ENCODE measurements around the gene VSX1.

VSX1 gene

DNA sequence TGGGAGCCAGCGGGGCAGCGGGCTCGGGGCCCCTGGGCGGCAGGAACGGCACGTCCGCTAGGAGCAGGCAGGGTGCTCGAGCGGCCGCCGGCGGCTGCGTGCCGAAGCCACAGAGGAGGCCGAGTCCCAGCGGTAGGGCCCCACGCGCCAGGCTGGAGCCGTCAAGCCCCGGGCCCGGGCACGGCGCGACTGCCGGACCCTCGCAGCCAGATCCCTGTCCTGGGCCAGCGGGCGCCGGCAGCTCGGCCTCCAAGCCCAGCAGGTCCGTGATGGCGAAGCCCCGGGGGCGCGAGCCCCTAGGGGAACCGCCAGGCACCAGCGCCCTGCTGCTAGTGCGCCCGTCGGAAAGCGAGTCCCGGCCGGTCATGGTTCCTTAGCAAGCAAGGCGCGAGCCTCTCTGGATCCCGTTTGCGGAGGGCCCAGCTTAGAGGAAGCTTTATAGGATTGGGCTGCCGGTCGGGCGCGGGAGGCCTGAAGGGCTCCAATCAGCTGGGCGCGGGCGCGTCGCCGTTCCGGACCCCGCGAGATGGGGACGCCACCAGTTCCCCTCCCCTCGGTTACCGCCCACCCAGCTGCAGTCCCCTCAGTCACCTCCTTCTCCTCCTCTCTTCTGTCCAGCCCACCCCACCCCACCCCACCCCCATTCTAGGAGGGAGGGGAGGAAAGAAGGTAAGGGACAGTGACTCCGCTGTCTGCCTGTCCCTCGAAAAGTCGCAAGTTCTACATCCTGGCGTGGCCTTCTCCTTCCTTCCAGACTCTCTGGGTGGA is at the start of gene VSX1:
Gene VSX1, minus strand, starts transcription at position 412 of the 768 bp plus-strand sequence. Its CDS starts 45 bp downstream, at position 367.
- DNase-seq: no peak

DNA sequence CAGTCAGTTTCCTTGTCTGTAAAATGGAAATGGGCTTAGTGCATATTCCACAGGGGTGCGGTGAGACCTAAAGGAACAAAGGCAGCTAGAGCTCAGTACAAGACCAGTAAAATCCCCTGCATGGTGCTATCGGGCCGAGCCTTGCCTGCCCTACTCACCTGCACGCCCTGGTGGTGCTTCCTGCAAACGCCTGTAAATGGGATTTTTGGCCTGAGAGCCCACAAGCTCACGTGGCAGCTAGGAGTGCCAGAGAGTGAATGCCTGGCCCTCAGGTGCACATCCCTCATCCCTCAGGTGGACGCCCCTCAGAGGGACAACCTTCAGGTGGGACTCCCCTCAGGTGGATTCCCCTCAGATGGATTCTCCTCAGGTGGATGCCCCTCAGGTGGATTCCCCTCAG is 48.0 kb upstream of the VSX1 start:
- no peak for DNase-seq

DNA sequence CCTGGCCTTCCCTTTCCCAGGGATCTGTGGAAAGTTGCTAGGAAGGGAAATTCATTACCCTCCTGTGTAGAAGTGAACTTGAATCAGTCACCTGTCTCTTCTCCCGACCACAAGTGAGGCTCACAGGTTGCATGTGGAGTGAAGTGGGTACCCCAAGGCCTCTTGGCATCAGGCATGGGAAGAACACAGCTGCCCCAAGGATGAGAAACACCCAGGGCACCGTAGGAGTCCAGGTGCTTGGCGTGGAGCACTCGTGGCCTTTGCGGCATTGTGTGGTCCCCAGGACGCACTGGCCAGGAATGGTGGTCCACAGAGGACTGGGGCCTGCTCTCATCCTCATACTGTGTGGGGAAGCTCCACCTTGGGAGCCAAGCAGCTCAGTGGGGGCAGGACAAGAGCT is 47.5 kb upstream of the VSX1 start:
- DNase-seq: no peak

DNA sequence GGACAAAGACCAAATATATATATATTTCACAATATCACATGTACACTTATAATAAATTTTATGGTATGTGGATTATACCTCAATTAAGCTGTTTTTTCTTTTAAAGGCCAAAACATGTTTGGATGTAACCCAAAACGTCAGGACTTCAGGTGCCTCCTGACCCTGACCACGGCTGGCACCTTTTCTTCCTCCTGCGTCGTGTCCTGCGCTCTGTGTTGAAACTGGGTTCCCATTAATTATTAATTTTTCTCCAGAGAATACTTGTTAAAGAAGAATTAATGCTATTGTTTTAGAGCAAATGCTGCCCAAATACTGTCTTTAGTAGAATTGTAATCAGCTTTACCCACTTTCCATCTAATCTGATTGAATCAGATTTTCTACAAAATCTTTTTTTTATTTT is 46.7 kb upstream of the VSX1 start:
- DNase-seq: no peak

DNA sequence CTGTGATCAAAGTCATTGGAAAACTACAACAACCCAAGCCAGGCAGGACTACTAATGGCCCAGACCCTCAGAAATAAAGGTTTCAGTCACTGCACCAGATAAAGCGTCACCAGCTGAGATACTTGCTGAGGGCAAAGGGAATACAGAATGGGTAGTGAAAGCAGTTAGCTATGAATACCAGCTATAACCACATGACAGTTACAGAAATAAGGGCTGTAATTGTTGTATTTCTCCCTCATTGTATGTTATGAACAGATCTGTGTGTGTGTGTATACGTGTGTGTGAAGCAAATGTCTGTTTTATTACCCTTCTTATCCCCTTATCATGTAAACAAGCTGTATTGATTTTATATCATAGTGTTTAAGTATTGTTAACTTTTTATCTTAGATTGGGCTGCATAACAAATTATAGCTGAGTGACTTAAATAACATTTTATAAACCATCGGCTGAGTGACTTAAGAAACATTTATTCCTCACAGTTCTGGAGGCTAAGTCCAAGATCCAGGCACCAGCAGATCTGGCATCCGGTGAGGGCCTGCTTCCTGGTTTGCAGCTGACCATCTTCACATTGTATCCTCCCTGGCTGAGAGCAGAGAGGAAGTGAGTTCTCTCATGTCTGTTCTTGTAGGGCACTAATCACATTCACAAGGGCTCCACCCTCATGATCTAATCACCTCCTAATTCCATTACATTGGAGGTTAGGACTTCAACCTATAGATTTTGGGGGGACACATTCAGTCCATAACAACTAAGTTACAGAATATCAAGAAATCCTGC is 46.0 kb upstream of the VSX1 start:
- no peak for DNase-seq

DNA sequence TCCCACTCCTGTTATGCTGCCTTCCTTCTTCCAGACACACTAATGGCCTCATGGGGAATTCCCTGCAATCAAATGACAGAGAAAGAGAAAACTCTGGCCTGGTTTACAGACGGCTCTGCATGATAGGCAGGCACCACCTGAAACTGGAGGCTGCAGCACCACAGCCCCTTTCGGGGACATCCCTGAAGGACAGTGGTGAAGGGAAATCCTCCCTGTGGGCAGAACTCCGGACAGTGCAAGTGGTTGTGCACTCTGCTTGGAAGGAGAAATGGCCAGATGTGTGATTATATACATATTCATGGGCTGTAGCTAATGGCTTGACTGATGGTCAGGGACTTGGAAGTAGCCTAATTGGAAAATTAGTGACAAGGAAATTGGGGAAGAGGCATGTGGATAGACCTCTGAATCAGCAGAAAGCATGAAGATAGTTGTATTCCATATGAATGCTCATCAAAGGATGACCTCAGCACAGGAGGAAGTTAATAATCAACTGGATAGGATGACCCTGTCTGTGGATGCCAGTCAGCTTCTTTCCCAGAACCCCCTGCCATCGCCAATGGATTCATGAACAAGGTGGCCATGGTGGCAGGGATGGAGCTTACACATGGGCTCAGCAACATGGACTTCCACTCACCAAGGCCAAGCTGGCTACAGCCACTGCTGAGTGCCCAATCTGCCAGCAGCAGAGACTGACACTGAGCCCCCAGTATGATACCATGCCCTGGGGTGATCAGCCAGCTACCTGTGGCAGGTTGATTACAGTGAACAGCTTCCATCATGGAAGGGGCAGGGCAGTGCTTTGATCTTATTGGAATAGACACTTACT is 44.5 kb upstream of the VSX1 start:
- no peak for DNase-seq

DNA sequence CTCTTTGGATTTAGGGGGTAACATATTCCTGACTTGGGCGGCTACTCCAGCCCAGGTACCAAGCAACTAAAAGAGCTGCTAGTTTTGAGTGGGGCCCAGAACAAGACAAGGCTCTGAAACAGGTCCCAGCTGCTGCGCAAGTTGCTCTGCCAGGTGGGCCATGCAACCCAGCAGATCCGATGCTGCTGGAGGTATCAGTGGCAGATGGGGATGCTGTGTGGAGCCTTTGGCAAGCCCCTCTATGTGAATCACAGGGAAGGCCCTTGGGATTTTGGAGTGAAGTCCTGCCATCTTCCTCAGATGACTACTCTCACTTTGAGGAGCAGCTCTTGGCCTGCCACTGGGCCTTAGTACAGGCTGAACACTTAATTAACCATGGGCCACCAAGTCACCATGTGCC is 43.7 kb upstream of the VSX1 start:
- DNase-seq: no peak

DNA sequence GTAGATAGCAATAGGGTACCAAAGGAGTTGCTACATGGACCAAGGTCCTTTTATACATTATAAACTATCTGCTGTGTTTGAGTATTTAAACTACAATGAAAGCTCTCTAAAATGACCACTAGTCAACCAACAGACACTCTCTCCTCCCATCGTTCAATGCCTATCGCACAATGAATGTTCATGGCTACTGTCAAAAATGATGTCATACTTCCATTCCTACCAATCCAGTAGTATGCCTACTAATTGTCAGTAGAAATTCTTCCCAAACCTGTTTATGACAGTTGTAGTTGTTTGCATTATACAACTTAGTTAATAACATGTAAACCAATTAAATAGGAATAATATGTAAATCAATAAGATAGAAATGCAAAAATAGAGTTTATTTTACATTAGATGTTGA is 39.0 kb upstream of the VSX1 start:
- no peak for DNase-seq

DNA sequence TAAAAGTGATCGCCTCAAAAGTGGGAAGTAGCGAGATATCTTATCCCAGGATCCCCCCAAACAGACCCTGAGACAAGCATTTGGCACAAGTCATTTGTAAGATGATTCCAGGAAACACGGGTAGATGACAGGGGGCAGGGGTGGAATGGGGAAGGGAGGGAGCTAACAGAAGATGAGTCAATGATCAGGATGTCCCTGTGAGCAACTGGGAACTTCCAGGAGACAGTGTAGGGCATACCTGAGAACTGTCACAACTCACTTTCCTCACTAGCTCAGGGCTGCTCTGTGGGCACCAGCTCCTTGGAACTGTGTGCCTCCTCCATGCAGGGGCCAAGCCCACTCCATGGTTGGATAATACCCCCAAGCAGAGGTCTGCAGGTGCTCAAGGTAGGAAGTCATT is 38.5 kb upstream of the VSX1 start:
- DNase-seq: no peak

DNA sequence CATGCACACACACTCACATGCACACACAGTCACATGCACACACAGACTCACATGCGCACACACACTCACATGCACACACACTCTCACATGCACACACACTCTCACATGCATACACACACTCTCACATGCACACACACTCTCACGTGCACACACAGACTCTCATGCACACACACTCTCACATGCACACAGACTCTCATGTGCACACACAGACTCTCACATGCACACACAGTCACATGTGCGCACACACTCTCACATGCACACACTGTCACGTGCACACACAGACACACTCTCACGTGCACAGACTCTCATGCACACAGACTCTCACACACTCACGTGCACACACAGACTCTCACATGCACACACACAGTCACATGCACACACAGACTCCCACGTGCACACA is 36.6 kb upstream of the VSX1 start:
- no peak for DNase-seq

DNA sequence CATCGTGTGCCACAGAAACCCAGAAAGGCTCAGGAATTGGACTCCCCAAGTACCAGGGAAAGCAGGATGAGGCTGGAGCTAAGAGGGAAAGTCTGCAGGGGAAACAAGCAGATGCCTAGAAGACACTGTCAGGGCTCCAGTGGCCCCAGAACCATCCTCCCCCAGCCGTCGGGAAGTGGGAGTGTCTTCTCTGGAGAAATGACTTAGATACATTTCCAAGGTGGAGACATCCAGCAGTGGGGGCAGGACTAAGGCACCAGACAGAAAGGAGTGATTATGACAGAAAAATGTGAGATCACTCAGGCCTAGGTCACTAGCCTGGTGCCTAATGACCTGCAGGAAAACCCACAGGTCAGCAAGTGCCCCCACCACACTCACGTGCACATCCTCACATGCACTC is 36.0 kb upstream of the VSX1 start:
- no peak for DNase-seq

DNA sequence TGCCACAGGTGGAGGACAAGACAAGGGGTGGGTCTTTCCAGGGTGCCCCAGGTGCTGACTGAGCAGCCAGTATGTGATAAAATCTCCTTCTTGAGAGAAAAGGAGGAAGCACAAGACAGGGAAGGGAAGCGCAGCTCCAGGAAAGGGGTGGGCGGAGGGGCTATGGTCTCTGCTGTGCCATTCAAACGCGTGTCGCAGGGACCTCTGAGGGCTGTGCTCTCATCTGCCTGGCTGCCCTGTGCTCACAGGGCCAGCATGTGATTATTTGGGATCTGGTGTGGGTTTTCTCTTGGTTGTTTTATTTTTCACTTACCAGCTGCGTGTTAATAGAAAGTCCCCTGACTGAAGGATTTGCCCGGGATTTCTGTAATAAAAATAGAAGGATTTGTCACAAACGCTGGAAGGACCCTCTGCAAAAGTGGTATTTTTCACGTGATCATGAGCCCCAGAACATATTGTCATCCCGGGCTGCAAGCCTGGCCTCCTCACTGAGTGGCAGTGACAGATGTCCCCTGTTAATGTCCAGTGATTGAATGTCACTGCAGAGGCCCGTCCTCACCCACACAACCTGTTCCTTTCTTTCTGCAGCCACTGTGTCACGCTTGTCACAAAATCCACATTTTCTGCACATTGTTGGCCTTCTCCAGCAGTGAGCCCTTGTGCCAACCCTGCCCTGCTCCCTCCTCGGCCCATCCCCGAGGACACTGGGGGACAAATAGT is 35.0 kb upstream of the VSX1 start:
- no peak for DNase-seq

DNA sequence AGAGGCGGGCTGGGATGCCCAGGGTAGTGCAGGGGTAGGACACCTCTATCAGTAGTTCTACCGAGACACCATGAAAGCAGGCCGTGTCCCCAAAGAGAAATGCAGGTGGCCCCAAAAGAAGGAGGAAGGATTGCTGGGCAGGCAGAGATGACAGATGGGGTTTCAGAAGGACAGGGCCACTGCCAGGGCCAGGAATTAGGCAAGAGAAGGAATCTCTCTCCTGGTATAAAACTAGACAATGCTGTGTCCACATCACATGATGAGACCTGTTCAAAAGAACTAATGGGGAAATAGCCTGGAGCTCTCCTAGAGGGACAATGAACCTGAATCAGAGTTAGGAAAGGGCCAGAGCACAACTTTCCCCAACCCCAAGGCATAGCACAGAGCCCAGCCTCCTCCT is 21.6 kb upstream of the VSX1 start:
- no peak for DNase-seq

DNA sequence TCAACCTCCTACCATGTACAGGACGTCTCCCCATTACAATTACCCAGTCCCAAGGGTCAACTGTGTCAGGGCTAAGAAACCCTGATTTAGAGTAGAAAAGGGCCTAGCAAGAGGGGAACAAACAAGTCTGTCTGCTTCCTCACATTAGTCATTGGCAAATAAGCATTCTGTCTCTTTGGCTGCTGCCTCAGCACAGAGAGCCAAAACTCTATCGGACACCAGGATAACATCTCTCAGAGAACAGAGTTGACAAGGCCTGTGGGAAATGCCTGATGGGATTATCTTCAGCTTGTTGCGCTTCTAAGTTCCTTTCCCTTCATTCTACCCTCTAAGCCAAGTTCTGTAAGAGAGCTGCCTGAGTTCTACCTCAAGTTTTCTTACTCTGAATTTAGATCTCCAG is 19.0 kb upstream of the VSX1 start:
- DNase-seq: no peak

DNA sequence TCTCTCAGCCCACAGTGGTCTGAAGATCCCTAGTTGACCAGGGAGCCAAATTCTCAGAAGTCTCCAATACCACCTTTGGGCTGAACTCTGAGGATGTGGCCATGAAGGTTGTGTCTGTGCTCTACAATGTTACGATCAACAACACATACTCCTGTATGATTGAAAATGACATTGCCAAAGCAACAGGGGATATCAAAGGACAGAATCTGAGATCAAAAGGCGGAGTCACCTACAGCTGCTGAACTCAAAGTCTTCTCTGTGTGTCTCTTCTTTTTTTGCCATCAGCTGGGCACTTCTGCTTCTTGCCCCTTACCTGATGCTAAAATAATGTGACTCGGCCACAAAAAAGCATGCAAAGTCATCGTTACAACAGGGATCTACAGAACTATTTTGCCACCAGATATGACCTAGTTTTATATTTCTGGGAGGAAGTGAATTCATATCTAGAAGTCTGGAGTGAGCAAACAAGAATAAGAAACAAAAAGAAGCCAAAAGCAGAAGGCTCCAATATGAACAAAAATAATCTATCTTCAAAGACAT is 17.7 kb upstream of the VSX1 start:
- DNase-seq: no peak

DNA sequence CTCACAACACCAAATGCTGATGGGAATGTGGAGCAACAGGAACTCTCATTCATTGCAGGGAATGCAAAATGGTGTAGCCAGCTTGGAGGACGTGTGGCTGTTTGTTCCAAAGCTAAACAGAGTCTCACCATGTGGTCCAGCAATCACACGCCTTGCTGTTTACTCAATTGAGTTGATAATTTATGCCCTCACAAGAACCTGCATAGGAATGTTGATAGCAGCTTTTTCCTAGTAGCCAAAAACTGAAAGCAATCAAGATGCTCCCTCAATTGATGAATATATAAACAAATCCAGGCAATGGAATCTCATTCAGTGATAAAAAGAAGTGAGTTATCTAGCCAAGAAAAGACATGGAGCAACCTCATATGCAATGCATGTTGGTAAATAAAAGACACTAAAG is 15.6 kb upstream of the VSX1 start:
- DNase-seq: no peak

DNA sequence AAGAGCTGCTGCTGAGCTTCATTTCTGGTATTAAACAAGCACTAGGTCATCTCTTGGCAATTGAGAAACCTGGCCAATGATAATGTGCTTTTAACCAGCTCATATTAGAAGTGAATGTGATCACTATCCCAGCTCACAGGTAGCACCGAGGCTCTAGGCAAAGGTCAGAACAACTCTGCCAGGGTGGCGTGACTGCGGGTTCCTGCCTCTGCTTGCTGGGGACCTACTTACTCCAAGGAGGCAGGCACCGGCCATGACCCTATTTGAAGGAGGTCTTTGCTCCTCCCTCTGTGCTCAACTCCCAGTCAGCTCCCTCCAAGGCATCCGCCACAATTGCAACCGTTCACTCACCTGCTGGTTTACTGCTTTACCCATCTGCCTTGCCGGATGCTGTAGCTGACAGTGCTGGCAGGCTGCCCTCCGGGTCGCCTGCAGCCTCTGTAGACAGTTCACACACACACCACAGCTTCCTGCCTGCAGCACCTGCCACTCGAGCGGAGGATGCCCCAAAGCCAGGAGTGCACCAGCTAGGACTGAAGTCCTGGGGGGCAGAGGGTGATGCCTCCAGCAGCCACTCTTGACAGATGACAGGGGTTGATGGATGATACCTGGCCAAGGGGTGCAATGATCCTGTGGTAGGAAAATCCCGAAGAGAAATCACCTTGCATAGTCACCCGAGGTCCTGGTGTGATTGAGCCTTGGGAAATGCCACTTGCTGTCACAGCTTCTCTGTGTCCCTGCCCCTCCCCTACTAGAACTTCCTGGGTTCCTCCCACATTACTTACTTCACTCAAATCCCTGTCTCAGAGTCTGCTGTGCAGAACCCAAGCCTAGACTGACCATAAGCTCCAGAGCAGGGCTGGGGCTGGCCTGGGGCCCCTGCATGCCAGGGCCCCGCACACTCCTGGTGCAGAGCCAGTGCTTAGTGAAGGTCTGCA is 8.8 kb upstream of the VSX1 start:
- DNase-seq: peak; percentile 87

DNA sequence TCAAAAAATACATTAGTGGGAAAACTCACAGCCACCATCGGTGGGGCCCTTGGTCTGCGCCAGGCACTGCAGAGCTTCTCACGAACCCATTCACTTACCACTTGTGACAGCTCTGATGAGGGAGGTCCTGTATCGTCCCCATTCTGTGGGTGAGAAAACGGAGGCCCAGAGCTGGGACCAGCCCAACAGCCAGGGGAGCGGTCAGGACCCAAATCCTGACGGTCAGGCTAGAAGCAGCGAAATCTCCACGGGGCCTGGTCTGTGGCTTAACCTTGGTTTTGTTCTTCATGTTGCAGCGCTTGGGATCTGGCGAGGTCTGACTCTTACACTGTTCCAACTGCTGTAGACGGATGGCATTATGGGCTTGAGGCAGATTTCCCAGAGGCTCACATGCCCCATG is 7.7 kb upstream of the VSX1 start:
- DNase-seq: no peak

DNA sequence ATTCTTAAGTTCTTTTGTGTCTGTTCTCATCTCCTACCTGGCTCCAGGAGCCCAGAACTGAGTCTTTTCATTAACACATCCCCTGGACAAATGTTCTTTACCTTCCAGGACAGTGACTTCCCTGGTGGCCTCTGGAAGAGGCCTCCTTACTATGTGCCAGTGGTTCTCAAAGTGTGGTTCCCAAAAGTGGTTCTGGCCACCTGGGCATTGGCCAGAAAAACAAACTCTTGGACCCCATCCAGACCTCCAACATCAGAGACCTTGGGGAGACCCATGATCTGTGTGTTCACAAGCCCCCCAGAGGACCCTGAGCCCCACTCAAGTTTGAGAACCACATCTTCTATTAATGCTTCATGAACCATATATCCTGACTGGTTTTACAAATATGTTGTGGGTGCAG is 7.2 kb upstream of the VSX1 start:
- no peak for DNase-seq

DNA sequence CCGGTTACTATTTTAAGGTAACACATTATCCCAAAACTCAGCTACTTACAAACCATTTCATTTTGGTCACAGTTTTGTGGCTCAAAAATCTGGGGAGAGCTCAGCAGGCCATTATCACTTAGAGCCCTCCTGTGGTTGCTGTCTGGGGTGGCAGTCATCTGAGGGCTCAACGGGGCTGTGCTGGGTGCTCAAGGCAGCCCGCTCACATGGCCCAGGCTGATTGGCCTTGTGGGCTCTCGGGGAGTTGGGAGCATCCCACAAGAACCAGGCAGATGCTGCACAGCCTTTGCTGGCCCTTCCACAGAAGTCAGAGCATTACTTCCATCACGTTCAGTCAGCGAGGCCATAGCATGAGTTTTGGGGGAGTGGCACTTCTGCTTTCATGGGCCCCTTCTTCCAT is 6.3 kb upstream of the VSX1 start:
- no peak for DNase-seq

DNA sequence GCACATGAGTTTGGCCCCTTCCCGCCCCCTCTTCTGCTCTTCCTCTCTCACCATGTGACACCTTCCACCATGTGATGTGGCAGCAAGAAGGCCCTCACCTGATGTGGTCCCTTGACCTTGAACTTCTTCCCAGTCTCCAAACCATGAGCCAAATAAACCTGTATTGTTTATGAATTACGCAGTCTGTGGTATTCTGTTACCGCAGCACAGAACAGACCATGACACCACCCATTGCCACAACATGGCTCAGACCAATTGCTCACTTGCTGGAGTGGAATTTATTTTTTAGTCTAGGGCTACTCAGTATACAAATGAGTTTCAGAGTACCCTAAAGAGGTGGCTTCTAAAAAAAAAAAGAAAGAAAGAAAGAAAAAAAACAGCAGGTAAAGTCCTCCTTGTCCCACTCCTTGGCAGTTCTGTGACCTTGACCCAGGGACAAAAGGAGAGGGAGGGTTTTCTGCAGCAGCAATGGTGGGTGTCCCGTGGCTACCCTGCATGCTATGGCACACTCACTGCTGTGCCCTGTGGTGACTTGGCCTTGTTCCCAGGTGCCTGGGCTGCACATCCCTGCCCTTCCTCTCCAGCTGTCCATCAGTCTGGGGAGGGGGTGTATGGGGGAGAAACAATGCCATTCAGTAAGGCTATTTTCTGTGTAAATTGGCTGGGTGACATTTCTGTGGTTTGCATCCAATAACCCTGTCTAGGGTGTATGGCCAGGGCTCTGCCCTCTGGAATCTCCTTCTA is 5.4 kb upstream of the VSX1 start:
- no peak for DNase-seq
